ENCODE results near the gene C12orf50. TPM values are rescaled to one million over a fixed set of nuclear protein-coding genes. Genes with fewer than 3 reads are reported as not detected.

The C12orf50 gene
- total RNA-seq, 6 experiments from 2014 or later = not detected

GRCh38 chr12:87931812-87932211, 97.4 kb downstream of the C12orf50 start:
- no peak overlapping the region for H3K4me3 ChIP-seq
- no peaks in the 10 kb centered on the region for H3K36me3 ChIP-seq
- DNase-seq (no peak), ATAC-seq (no peak)
- H3K9me3 ChIP-seq = no peaks in the 10 kb centered on the region
- intact Hi-C loops (cut with DNase I) = no loop called here
- H3K4me1 ChIP-seq = no peaks in the 10 kb centered on the region
- H3K27me3 ChIP-seq = no peaks in the 10 kb centered on the region
- WGBS (ENCODE audit: insufficient coverage, low coverage, low lambda C conversion rate, missing lambda C conversion rate) = 70% methylated on average over 3 of the region's 3 CpGs
- H3K27ac ChIP-seq = no peak overlapping the region
- TF ChIP-seq POLR2A (IDR thresholded peaks at IDR 0.05) (no peak), CTCF (IDR thresholded peaks at IDR 0.05) (no peak)

- ATAC-seq (no peak), DNase-seq (no peak)
- Histone ChIP-seq H3K9me3 (no peaks in the 10 kb centered on the region), H3K4me1 (no peaks in the 10 kb centered on the region), H3K4me3 (no peak overlapping the region), H3K27ac (no peak overlapping the region), H3K27me3 (no peaks in the 10 kb centered on the region), H3K36me3 (no peaks in the 10 kb centered on the region)
- intact Hi-C loops (cut with DNase I) = no loop called here
- 44% methylated on average over 1 of the region's 1 CpG for WGBS (ENCODE audit: insufficient coverage, low coverage, low lambda C conversion rate, missing lambda C conversion rate)
- TF ChIP-seq CTCF (IDR thresholded peaks at IDR 0.05) (no peak), POLR2A (IDR thresholded peaks at IDR 0.05) (no peak)
These were observed 98.6 kb downstream of the C12orf50 start for GRCh38 chr12:87930627-87931026.

Small RNAs within 50 kb of the gene (small RNA-seq; reads per million reads assigned to genes)
- gene RNA5SP364 = 0 reads per million in 2 experiments

Other genes with a start within 250 kb of the C12orf50 start
- 1 to 10 TPM; 2.4 to 4.2 (median 3.5) TPM for gene CEP290, start 112.7 kb upstream of the C12orf50 start, total RNA-seq
- 10 to 100 TPM in 4 of 6 experiments, 1 to 10 TPM in 2; 9.5 to 15.7 (median 12.8) TPM for gene TMTC3, start 112.9 kb upstream of the C12orf50 start, total RNA-seq